ENCODE results near the gene MTERF2. TPM values are rescaled to one million over a fixed set of nuclear protein-coding genes. Genes with fewer than 3 reads are reported as not detected.

Gene MTERF2
- total RNA-seq, 1 experiment from 2014 or later = 7.8 TPM

DNA sequence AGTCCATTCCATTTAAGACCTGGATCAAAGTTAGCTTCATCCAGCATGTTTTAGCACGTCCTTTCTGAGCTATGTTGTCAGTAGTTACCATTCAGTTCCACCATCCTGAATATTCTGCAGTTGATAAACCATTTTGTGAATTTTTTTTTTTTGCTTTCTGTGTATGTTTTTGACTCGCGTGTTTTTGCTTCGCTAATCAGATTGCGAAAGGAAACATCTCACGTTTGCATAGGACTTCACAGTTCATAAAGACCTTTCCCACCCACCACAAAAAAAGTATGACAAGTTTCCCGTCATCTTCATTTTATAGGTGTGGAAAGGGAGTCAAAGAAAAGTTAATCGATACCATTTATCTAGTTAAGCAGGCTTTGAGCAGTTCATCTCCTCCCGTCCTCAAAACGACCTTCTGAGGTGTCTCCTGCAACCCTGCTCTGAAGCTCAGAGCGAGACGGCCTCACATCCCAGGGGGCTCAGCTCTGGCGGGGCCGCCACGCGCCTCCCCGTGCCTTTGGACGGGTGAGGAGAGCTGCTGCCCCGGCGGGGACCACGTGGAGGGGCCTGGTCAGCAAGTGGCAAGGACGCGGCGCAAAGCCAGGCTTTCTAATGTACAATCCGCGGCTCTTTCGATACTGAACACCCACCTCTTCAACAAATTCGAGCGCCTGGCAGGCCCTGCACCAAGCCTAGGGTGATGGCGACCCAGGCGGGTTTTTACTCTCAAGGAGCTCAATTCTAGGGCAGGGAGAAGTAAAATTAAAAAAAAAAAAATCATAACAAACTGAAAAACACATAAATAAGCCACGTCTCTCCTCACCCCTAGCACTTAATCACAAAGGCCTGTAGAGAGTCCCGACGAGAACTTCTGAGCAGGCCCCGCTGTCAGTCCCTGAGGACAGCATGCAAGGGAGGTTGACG lies 32.2 kb downstream of the MTERF2 start:
- ChIA-PET CTCF (no interaction called here), RAD21 (ENCODE audit: low non-redundant PET in 1 of 2, low total read pairs in 2 of 2, uncharacterized antibody in 2 of 2, unreplicated experiment in 2 of 2) (no interaction called here), POLR2A (interaction anchor here (0.6 to 1.0 kb wide), 2 partner anchors 16 to 272 kb away, joined by 3 to 5 read pairs; no protein-coding TSS in a partner anchor)
- peak overlapping the region; percentile 14 to 80; a peak in 2 of 4 replicates for H3K4me3 ChIP-seq (replicated peaks in 1 of 2; ENCODE audit: low read depth in 1 of 2, low read length in 2 of 2)
- BruUV-seq (replicated peaks) = TSS peak; percentile 49
- ATAC-seq (no peak), DNase-seq (ENCODE audit: low read depth, low spot score) (no peak)
- H3K79me2 ChIP-seq (ENCODE audit: insufficient read depth, low read length) = peaks cover 26% of the 10 kb centered on the region
- H3K4me1 ChIP-seq (ENCODE audit: control insufficient read depth in 1 of 2, insufficient read depth in 2 of 2, low read length in 2 of 2) = peaks cover 29 to 35% of the 10 kb centered on the region in 2 experiments; a peak in 3 of 4 replicates
- no peaks in the 10 kb centered on the region for H3K27me3 ChIP-seq (ENCODE audit: insufficient read depth, low read length)
- H3K27ac ChIP-seq (ENCODE audit: low read depth, low read length) = peak overlapping the region; percentile 86
- no peaks in the 10 kb centered on the region for H3K9me3 ChIP-seq (ENCODE audit: control insufficient read depth in 1 of 2, insufficient read depth in 1 of 2, low read depth in 1 of 2, low read length in 2 of 2)
- H3K9ac ChIP-seq (ENCODE audit: low read length) = no peak overlapping the region
- TF ChIP-seq ZNF274 (IDR thresholded peaks at IDR 0.05; ENCODE audit: low read depth, low read length) (no peak), SRF (IDR thresholded peaks at IDR 0.05; ENCODE audit: low read depth) (no peak), EZH2 (IDR thresholded peaks at IDR 0.05) (no peak), JUND (IDR thresholded peaks at IDR 0.05) (no peak), ATF3 (IDR thresholded peaks at IDR 0.05) (no peak), ZFX (IDR thresholded peaks at IDR 0.05) (no peak), EGR1 (IDR thresholded peaks at IDR 0.05; ENCODE audit: low read depth) (no peak), CEBPB (IDR thresholded peaks at IDR 0.05; ENCODE audit: low read depth) (no peak), CBX3 (IDR thresholded peaks at IDR 0.05; ENCODE audit: low read depth) (no peak), SP1 (IDR thresholded peaks at IDR 0.05; ENCODE audit: low read depth) (no peak), POLR2A (IDR thresholded peaks at IDR 0.05; ENCODE audit: borderline replicate concordance, extremely low read depth, insufficient read depth, insufficient read length) (no peak), YY1 (IDR thresholded peaks at IDR 0.05; ENCODE audit: extremely low read depth, insufficient replicate concordance, low read depth, low read length) (no peak)
- TF ChIP-seq, protein P1, sequence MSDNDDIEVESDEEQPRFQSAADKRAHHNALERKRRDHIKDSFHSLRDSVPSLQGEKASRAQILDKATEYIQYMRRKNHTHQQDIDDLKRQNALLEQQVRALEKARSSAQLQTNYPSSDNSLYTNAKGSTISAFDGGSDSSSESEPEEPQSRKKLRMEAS (IDR thresholded peaks at IDR 0.05) = no peak
- TF ChIP-seq, protein P2, sequence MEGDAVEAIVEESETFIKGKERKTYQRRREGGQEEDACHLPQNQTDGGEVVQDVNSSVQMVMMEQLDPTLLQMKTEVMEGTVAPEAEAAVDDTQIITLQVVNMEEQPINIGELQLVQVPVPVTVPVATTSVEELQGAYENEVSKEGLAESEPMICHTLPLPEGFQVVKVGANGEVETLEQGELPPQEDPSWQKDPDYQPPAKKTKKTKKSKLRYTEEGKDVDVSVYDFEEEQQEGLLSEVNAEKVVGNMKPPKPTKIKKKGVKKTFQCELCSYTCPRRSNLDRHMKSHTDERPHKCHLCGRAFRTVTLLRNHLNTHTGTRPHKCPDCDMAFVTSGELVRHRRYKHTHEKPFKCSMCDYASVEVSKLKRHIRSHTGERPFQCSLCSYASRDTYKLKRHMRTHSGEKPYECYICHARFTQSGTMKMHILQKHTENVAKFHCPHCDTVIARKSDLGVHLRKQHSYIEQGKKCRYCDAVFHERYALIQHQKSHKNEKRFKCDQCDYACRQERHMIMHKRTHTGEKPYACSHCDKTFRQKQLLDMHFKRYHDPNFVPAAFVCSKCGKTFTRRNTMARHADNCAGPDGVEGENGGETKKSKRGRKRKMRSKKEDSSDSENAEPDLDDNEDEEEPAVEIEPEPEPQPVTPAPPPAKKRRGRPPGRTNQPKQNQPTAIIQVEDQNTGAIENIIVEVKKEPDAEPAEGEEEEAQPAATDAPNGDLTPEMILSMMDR (IDR thresholded peaks at IDR 0.05 in 2 of 3, conservative IDR thresholded peaks at IDR 0.05 in 1 of 3; ENCODE audit: borderline replicate concordance in 1 of 3, insufficient read depth in 1 of 3, low read depth in 2 of 3, low read length in 2 of 3) = no peak
- no peaks in the 10 kb centered on the region for H3K9me2 ChIP-seq (ENCODE audit: insufficient read depth)
- H3K36me3 ChIP-seq (ENCODE audit: control insufficient read depth in 1 of 2, insufficient read depth in 2 of 2, low read length in 2 of 2) = no peaks in the 10 kb centered on the region
- intact Hi-C loops (cut with micrococcal nuclease) = no loop called here
- H4K20me1 ChIP-seq (ENCODE audit: insufficient read depth) = no peaks in the 10 kb centered on the region
- peak overlapping the region; percentile 92 for H3K4me2 ChIP-seq (ENCODE audit: low read length)
- H2AFZ ChIP-seq (ENCODE audit: low read depth, low read length, poor library complexity, severe bottlenecking) = peak overlapping the region; percentile 84
